DND-41 (cell line): ENCODE data around the gene GLDN.

Experiments
- EZH2 ChIP-seq: IDR thresholded peaks from 3 replicates; pipeline ENCODE4 v1.6.1; 2012; ENCODE audit warnings: borderline replicate concordance, low read depth, mild to moderate bottlenecking, moderate library complexity, low read length, inconsistent platforms; ENCODE audit not compliant: severe bottlenecking
- TF ChIP-seq, protein P1 (sequence below): IDR thresholded peaks from 2 replicates; pipeline ENCODE4 v1.5.1; 2012; ENCODE audit warnings: borderline replicate concordance, low read length, moderate library complexity, mild to moderate bottlenecking; ENCODE audit not compliant: poor library complexity, severe bottlenecking; ENCODE audit errors: extremely low read depth

GRCh38 chr15:51316636-51317035 lies 24.8 kb upstream of the GLDN start:
- TF ChIP-seq, protein P1, sequence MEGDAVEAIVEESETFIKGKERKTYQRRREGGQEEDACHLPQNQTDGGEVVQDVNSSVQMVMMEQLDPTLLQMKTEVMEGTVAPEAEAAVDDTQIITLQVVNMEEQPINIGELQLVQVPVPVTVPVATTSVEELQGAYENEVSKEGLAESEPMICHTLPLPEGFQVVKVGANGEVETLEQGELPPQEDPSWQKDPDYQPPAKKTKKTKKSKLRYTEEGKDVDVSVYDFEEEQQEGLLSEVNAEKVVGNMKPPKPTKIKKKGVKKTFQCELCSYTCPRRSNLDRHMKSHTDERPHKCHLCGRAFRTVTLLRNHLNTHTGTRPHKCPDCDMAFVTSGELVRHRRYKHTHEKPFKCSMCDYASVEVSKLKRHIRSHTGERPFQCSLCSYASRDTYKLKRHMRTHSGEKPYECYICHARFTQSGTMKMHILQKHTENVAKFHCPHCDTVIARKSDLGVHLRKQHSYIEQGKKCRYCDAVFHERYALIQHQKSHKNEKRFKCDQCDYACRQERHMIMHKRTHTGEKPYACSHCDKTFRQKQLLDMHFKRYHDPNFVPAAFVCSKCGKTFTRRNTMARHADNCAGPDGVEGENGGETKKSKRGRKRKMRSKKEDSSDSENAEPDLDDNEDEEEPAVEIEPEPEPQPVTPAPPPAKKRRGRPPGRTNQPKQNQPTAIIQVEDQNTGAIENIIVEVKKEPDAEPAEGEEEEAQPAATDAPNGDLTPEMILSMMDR: no peak
- no peak for TF ChIP-seq EZH2
